CD4-positive, alpha-beta T cell treated with Interleukin-15 for 1 hour (primary cell): ENCODE results near the gene SMAD5.

Experiments
- DNase-seq: peaks from one replicate; pipeline ENCODE4 v3.0.0-alpha.2; 2020

The SMAD5 gene

DNA sequence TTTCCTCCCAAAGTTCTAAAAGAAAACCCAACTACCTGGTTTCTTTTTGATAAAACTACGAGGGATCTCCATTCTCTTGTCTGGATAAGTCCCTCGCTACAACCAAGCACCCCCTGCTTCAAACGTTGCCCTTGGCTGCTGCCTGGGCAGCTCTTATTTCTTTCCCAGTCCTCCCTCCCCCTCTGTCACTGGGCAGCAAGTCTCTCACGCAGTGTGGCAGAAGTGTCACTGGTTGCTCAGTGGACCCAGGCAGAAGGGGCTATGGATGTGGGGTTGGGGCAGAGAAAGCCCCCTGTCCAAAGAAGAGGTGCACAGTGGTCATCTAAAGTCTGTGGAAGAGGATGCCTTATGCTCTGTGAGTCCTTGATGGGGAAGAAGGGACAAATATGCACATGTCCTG lies 67.5 kb downstream of the SMAD5 start:
- no peak for DNase-seq

DNA sequence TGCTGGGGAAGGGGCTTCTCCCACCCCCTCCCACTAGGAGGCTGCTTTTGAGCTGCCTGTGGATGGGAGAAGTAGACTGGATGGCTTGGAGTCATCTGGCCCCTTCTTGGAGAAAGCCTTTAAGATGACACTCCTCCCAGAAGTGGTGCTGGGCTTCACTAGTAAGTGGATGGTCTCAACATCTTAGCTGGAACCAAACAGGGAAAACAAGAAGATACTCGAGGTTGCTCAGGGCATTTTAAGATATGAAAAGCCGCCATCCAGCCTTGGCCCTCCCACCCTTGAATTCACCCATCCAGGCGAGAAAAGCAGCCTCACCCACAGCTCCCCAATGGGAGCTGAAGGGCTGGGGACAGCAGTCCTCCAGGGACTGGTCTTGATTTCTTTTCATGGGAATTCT lies 68.1 kb downstream of the SMAD5 start:
- no peak for DNase-seq

DNA sequence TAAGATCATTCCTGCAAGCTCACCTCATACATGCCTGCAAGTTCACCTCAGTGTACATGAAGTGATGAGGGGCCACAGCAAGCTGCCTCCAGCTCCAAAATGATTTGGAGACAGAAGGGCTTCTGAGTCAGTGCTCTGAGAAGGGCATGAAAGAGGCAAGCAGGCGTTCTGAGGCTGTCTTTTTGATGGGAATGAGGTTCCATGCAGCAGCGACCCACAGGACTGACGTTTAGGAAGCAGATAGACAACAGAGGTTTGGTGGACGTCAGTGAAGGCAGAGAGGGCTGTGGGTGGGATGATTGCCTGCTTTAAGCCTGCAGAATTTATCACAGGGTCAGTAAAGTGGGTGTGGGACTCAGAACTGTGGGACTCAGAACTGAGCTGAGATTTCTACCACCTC lies 69.2 kb downstream of the SMAD5 start:
- no peak for DNase-seq

DNA sequence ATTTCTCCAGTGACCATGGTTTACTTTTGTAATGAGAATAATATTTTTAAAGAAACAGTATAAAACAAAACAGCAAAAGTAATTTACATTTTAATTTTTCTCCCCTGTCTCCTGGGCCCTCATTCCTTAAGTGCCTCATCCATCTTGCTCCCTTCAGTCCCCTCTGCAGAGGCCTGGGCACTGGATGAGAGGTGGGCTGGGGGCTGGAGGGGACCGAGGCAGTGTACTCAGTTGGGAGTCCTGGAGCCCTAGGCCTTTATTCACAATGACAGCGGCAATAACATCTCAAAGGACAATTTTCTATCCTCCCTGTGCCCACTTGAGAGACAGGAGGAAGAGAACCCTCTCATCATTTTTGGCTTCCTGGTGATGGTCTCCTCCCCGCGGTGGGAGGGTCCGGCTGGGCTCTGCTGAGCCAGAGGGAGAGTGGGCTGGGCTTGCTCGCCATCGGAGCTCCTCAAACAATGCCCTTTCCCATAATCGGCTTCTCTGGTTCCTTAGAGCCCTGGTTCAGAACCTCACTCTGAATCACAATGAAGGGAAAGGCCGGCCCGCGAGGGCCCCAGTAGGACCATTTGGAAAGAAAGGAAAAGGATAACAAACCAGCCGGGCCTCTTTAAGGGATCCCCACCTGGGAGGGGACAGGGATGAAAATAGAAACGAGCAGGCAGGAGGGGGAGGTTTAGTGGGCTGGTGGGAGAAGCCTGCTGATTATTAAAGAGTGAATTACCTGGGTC lies 70.0 kb downstream of the SMAD5 start:
- no peak for DNase-seq

DNA sequence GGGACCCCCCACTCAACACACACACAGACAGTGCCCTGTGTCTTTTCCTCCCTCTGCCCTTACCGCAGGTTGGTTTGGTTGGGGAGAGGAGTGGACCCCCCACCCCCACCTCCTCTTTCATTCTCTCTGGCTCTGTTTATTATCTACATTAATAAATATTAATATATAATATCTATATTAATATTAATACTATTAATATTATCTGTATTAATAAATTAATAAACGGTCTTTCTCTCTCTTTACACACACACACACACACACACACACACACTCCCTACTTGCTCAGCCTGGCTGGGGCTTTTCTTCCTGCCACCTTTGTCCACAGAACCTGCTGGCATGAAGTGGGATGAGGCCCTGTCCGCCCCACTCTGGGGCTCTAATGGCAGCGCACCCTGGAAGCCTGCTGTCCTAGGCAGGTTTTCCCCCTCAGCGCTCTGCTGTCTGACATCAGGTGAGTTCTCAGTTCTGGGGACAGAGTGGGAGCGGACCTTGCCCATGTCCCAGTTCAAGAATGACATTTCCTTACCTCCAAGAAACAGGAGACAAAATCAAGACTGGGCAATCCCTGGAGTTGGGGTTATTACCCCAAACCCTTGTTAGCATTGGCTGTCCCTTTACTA lies 70.8 kb downstream of the SMAD5 start:
- DNase-seq: no peak

DNA sequence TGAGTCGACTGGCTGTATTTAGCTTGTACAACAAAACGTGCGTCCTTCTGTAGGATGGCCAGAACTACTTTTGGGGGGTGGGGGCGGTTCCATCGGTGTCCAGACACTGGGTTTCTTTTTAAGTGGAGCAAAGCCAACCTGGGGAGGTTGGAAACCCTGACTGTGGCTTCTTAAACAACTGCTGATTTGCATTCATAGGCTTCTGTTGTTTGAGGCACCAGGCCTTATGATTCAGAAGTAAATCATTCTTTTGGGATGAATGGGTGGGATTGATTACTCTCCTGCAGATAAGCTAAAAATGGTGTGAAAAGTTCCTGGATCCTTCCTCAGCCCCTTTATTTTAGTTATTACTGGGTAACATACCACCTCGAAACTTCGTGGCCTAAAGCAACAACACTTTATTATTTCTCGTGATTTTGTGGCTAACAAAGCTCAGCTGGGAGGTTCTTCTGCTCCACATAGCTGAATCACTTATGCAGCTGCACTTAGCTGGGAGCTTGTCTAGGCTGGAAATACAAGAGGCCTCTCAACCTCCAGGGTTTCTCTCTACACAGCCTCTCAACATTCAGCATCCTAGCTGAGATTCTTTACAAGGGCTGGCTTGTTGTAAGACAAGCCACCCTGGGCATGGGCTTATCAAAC lies 72.5 kb downstream of the SMAD5 start:
- no peak for DNase-seq

DNA sequence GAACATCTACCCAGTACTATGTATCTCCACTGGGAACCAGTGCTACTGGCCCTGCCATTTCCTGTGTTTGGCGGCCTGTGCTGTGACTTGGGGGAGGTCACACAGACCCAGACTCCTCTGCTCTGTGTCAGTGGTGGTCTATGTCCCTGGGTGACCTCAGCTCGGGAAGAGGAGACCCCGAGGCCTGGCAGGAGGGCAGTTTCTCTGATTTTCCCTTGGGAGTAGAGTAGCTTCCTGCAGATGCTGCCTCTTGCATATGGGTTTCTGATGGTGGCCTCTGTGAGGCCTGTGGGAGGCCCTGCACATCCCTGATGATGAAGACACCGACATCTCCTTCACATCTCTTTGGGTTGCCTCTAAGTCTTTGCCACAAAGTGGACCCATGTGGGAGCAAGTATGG lies 73.3 kb downstream of the SMAD5 start:
- DNase-seq: no peak

DNA sequence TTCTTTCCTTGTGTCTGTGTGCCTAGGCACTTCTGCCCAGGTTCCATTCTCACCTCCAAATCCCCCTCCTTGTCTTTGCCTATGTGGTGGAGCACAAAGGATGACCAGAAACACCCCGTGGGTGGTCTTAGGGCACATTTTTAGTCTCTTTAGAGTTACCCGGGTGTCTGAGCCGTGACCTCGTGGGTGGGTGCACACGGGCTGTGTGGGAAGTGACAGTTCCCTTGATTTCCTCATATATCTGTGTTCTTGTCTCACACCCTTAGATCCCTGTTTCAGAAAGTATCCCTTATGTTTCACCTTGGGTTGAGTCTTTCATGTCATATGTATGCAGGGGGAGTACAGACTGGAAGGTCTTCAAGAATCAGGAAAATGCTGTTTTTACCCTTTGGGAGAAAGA lies 73.7 kb downstream of the SMAD5 start:
- no peak for DNase-seq

DNA sequence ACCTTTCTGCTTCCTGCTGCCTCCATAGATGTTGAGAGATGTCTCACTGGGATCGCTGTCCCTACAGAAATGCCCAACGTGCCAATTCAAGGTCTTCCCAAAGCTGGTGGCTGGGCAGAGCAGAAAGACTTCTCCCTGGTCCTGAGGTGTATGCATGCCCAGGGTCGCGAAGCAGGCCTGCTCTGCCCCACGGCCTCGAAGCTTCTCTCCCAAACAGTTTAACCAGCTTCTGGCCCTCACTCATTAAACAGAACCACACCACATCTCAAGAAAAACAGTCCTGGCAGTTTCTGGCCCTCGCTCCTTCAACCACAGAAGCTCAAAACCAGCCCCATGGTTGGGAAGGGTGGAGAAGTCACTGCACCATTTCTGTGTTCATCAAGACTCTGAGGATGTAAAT lies 75.0 kb downstream of the SMAD5 start:
- DNase-seq: no peak

DNA sequence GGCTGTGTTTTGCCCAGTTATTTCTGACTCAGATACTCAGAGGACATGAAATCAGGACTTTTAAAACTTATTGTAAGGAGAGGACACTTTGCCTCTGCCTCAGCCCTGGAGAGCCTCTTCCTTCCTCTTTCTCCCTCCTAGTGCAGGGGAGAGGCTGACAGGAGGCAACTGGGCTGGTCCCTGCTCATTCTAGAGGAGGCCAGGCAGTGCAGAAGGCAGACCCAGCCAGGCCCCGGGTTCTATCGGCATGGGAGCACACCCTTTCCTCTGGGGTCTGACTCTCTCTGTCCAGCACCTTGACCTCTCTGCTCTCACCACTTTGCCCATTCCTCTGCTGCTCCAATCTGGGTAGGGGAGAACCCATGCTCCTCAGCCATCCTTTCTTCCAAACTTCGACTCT lies 76.3 kb downstream of the SMAD5 start:
- DNase-seq: no peak

DNA sequence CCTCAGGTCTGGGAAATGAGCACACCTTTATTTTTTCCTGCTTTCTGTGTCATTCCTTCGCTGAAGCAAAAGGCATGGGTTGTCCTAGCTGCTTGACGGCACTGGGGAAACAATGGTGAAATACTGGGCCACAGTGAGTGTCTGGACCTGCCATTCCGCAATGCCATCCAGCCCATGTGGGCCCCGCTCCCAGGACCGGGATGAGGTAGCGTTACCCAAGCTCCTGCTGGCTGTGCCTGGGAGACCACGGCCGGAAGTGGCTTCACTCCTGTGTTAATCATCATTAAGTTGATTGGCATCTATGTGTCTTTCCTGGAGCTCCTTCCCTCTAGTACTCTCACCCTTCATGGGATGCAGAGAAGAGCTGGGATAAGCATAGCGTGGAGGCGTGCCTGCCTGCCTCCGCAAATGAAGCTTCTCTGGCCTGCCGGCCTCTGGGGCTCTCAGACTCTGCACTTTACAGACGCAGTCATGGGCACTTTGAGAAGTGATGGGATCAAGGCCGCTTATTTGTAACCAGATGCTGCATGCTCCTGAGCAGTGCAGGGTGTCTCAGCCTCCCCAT lies 76.8 kb downstream of the SMAD5 start:
- no peak for DNase-seq

DNA sequence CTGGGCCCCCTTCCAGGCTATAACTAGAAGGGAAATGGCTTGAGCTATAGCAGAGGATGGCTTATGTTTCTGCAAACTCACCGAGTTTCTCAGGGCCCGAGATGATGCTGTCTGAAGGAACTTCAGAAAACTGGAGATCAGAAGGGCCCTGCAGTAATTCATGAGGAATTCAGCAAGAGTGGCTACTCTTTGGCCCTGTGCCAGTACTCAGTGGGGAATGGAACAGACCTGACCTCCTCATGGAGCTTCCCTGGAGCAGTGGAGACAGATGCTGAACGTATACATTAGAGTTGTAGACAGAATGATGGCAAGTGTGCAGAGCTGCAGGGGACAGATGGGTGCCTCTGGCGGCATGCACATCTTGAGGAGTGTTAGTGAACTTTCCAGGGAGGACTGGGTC lies 77.6 kb downstream of the SMAD5 start:
- no peak for DNase-seq

DNA sequence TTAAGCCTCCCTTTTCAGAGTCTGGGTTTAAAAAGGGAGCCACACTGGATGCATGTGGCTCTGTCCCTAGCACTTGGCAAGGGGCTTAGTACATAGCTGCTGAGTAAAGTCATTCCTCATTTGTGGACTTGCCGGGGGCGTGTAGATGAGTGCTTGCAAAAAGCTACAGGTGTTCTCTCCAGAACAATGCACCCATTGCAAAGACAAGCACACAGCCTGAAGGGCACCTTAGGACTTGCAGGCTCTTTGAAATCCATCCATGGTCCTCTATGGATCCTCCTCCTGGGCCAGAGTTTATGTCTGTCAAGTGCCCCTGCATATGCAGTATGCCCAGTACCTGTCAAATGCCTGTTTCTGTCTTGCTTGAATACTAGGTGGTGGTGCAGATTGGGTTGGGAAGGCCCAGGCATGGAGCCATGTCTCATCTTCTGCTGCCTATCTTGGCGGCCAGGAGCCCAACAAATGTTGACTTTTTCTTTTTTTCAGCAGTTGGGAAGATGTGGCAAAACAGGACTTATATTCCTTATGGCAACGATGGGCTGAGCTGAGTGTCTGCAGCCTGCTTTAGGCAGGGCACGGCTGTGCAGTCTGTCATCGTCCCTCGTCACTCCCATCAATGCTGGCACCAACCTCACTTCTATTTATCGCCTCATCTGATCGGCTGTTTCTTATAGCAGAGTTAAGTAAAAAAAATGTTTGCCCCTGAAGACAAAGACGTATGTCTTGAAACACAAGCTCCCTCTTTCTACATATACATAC lies 78.8 kb downstream of the SMAD5 start:
- DNase-seq: no peak

DNA sequence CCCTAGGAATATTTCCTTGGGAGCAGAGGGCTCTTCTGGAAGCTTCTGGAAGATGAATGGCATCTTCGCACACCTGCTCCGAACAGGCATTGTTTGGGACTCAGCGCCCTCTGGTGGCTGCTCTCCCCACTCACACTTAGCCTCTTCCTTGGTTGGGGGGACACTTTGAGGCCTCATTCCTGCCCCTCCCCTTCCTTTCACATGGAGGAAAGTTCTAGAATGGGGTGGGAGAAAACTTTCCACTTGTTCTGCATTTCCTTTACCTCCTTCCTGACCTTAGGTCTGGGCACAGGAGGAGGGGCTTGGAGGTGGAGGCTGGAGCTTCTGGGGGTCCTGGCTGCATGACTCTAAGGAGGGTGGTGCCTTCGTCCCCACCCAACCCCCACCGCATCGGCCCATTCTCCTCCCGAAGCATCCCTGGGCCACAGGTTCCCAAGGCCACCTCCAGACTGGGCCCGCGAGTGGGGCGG lies 79.6 kb downstream of the SMAD5 start:
- DNase-seq: no peak

DNA sequence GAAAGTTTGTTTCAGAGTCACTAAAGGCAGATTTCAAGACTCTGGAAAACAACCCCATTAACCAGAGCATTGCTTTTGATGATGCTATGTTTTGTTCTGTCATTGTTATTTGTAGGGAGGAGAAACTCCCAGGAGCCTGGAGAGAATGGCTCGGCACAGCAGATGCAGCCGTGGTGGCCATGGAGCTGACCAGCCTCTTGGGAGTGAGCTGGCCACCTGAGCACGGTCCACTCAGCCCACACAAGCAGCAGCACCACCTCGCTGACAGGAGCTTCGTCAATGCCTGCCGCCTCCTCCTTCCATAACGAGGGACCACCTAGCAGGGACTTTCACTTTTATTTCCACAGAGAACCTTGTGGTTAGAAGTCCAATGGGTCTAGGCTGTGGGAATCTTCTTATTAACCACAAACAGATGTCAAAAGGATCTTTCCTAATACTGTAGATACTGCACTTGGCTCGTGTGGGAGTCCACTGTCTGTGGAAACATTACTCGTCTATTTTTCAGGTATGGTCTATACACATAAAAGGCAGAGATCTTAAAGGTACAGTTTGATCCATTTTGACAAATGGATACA lies 81.4 kb downstream of the SMAD5 start:
- no peak for DNase-seq

DNA sequence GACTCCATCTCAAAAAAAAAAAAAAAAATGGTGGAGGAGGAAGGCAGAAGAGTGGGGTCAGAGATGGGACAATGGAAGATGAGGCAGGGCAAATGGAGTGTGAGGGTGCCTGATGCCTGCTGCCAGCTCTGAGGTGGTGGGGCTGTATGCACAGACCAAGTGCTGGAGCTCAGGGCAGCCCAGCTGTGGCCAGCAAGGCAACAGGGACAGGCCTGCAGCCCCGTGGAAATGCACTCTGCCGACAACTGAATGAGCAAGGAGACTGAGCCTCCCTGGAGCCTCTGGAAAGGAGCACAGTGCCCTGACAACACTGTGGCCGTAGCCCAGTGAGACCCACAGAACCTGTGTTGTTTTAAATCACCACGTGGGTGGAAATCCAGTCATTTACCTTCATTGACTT lies 83.2 kb downstream of the SMAD5 start:
- DNase-seq: no peak

DNA sequence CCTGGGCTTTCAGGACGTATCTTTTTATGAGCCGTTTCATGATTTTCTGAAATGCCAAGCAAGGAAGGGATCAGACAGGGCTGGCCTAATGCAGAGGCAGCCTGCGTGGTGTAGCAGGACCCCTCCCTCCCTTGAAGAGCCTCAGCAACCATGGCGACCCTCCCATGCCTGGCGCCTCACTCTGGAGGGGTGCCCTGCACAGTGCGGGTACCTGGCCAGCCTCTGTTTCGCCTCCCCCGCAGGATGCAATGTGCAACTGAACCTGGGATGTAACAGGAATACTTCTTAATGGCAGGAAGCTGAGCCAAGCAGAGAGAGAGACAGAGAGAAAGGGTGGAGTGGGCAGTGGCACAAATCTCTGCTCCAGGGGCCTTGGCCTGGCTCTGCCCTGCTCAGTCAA lies 83.6 kb downstream of the SMAD5 start:
- DNase-seq: no peak

DNA sequence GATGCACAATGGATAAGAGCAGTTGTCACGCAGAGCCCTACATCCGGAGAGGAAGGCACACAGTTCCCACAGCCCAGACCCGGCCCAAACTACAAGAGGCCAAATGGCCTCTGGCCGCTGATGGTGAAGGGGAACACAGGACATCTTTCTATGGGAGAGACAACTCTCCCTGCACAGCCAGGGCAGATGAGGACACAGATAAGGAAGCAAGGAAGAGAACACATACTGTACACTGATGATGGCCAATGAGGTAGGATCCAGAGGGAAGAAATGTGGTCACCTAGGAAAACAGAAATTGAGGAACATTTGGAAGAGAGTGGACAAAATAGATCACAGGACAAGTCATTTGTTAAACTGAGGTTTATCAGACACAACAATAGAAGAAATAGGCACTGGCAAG lies 88.7 kb downstream of the SMAD5 start:
- no peak for DNase-seq

DNA sequence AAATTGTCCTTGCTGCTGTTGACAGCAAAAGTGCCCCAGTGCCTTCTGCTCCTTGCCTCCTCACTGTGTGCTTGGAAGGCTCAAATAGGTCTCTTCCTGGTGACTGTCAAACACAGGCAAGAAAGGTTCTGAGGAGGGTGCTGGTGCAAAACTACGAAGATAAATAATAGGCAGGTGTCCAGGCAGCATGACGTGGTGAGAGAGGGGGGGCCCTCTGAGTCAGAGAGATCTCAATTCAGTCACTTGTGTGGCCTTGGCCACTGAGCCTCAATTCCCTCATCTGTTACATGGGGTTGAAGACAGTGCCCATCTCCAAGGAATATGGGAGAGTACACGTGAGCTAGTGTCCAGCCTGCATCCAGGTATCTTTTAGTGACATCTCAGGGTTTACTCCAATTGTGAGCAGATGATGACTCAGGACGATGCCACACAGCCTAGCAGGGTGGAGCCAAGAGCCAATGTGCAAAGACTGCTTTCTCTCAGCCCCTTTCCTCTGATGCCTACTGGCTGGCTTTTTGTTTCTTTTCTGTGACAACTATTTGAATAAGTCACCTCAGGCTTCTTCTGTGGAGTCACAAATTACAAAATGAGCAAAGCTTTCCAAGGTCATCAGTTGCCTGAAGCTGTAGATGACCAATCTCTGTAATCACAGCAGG lies 90.1 kb downstream of the SMAD5 start:
- DNase-seq: no peak

DNA sequence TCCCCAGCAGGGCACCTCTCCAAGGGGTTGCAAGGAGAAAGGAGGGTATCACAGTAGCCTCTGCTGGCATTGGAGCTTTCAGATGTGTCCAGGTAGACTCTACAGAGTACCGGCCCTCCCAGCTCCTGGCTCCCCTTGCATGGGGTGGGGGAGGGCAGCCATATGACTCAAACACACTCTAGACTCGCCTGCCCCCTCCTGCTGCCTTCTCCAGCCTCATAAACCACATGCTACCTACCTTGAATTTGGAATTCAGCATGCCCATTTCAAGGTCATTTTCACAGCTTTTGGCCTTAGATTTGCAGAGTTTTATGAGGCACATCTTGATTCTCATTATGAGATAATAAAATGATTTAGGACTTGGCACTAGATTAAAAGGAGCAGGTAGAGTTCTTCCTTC lies 93.2 kb downstream of the SMAD5 start:
- no peak for DNase-seq

DNA sequence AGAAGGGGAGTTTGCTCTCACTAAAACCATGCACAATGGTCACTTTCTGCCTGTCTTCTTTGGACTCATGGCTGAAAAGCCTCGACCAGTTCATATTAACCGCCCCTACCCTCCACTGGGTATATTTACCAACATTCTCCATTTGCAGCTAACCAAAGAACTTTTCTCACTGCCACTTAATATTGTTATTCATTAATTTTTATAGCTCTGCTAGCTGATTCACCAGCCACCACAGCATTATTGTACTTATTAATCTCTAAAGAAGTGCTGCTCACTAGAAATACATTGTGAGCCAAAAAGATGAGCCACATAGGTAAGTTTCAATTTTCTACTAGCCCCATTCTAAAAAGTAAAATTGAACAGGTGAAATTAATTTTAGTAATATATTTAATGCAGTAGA lies 93.8 kb downstream of the SMAD5 start:
- DNase-seq: no peak

DNA sequence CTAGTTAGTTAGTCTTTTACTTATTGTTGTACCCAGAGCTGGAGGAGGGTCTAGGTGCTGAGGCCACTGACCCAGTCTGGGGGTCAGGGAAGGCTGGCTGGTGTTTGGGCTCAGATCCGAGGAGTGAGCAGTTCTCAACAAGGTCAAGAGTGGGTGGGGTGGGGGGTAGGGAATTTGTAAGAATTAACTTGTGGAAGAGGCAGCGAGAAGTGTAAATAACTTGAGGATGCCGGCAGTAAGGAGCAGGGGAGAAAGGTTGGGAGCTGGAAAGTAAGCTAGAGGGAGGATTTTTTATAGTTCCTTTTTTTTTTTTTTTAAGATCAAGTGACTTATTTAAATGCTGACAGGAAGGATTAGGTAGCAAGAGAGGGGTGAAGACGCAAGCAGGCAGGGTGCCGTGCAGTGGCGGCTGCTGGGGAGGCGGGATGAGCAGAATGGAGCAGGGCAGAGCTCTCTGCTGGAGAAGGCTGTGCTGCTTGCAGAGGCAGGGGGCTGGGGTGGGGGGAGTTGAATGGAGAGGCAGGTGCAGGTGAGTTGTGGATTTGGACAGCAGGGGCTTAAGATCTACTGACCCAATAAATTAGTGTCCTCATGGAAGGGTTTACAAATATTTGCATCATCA lies 95.6 kb downstream of the SMAD5 start:
- DNase-seq: no peak
